K562 (cell line): Measurements from ENCODE around the gene CLEC2D. TPM values are rescaled to one million over a fixed set of nuclear protein-coding genes. Genes with fewer than 3 reads are reported as not detected.

ENCODE experiments used
- BRD4 ChIP-seq: fragments of 200-600 bp; sonication (generic); IDR thresholded peaks from 2 replicates; pipeline ENCODE4 v1.6.1; 2017; ENCODE audit warnings: inconsistent platforms
- CREM ChIP-seq: IDR thresholded peaks from 2 replicates; pipeline ENCODE4 v1.6.1; 2014; ENCODE audit warnings: antibody characterized with exemption, low read depth
- DNMT1 ChIP-seq: fragments of 450-650 bp; IDR thresholded peaks from 2 replicates; pipeline ENCODE4 v1.6.1; 2016; ENCODE audit warnings: antibody characterized with exemption, mild to moderate bottlenecking
- EWSR1 ChIP-seq: fragments of 450-650 bp; IDR thresholded peaks from 2 replicates; pipeline ENCODE4 v1.6.1; 2018; ENCODE audit warnings: borderline replicate concordance, mild to moderate bottlenecking, low read depth, moderate library complexity; ENCODE audit not compliant: partially characterized antibody
- GTF2F1 ChIP-seq: IDR thresholded peaks from 2 replicates; pipeline ENCODE4 v1.6.1; 2011; ENCODE audit warnings: low read depth, low read length, improper control_type of control experiment
- HDAC8 ChIP-seq: fragments of 450-650 bp; IDR thresholded peaks from 2 replicates; pipeline ENCODE4 v1.6.1; 2016; ENCODE audit warnings: mild to moderate bottlenecking, missing genetic modification characterization, moderate library complexity, missing compliant biosample characterization
- HSF4 ChIP-seq: fragments of 250-450 bp; sonication (Bioruptor Pico); IDR thresholded peaks from 2 replicates; pipeline ENCODE4 v2.1.2; 2022; ENCODE audit warnings: mild to moderate bottlenecking, moderate library complexity, borderline replicate concordance
- JUND ChIP-seq, 2 experiments: IDR thresholded peaks; 2 replicates in 1 of 2; 3 replicates in 1 of 2; pipeline ENCODE4 v1.6.1; 2011; ENCODE audit warnings: borderline replicate concordance in 2 of 2, low read depth in 2 of 2, low read length in 2 of 2, improper control_type of control experiment in 1 of 2, missing biosample characterization in 1 of 2, missing genetic modification characterization in 1 of 2, missing genetic modification reagents in 1 of 2
- NBN ChIP-seq: fragments of 450-650 bp; IDR thresholded peaks from 2 replicates; pipeline ENCODE4 v1.6.1; 2016; ENCODE audit warnings: low read depth, mild to moderate bottlenecking
- NFIX ChIP-seq: fragments of 250-450 bp; sonication (Bioruptor Pico); IDR thresholded peaks from 2 replicates; pipeline ENCODE4 v1.4.0; 2020; ENCODE audit warnings: low read depth, mild to moderate bottlenecking, moderate library complexity
- REST ChIP-seq, 2 experiments: fragments of 450-650 bp; formaldehyde crosslinking in 1 of 2; IDR thresholded peaks; 2 replicates each; pipeline versions ENCODE4 v1.4.0 to v1.6.1; 2014 to 2020; ENCODE audit warnings: mild to moderate bottlenecking in 2 of 2, borderline replicate concordance in 1 of 2, low read depth in 1 of 2
- SMARCC2 ChIP-seq: fragments of 450-650 bp; IDR thresholded peaks from 2 replicates; pipeline ENCODE4 v1.6.1; 2017; ENCODE audit warnings: antibody characterized with exemption, moderate library complexity, mild to moderate bottlenecking, low read depth
- SOX6 ChIP-seq: fragments of 450-650 bp; IDR thresholded peaks from 2 replicates; pipeline ENCODE4 v1.6.1; 2014; ENCODE audit warnings: mild to moderate bottlenecking
- TEAD4 ChIP-seq, 2 experiments: sonication (generic) in 1 of 2; formaldehyde crosslinking in 1 of 2; IDR thresholded peaks; 2 replicates each; pipeline versions ENCODE4 v1.6.1 to v1.8.0; 2012 to 2022; ENCODE audit warnings: borderline replicate concordance in 1 of 2, inconsistent platforms in 1 of 2, low read length in 1 of 2, mild to moderate bottlenecking in 1 of 2, missing genetic modification reagents in 1 of 2
- ZBTB17 ChIP-seq: fragments of 450-650 bp; formaldehyde crosslinking; IDR thresholded peaks from 2 replicates; pipeline ENCODE4 v1.4.0; 2020; ENCODE audit warnings: mild to moderate bottlenecking
- ZNF253 ChIP-seq: fragments of 250-450 bp; sonication (Bioruptor Pico); conservative IDR thresholded peaks from 2 replicates; pipeline ENCODE4 v1.6.1; 2021; ENCODE audit warnings: mild to moderate bottlenecking
- ZNF639 ChIP-seq, 2 experiments: fragments of 200-800 bp in 1 of 2; sonication (Bioruptor generic) in 1 of 2; sonication (generic) in 1 of 2; formaldehyde crosslinking in 1 of 2; IDR thresholded peaks in 1 of 2; conservative IDR thresholded peaks in 1 of 2; 2 replicates each; pipeline versions ENCODE4 v1.5.0 to v1.6.1; 2016 to 2020; ENCODE audit warnings: missing compliant biosample characterization in 1 of 2, missing genetic modification characterization in 1 of 2, missing genetic modification reagents in 1 of 2
- polyA plus RNA-seq, 8 experiments: library from polyadenylated mRNA; depleted of rRNA in 4 of 8; stranded (reverse) in 5 of 8; unstranded in 3 of 8; fragments of >200 nt; fragmentation: Nextera tagmentation in 2 of 8; fragmentation: Illumina TruSeq in 1 of 8; extraction: Ambion mirVana in 2 of 8; extraction: Trizol in 1 of 8; gene quantifications; 2 replicates each; pipeline versions ENCODE4 v1.2.1 to v1.2.3, GENCODE V29; 2011 to 2014; ENCODE audit warnings: inconsistent platforms in 1 of 8, missing spikeins in 1 of 8
- total RNA-seq, 7 experiments: library from RNA; depleted of rRNA in 6 of 7; stranded (reverse); fragments of >200 nt in 6 of 7; fragmentation: Illumina TruSeq in 2 of 7; extraction: Trizol in 2 of 7; gene quantifications; 2 replicates each; pipeline versions ENCODE4 v1.2.1 to v1.2.3, GENCODE V29; 2011 to 2021; ENCODE audit warnings: low replicate concordance in 1 of 7

Gene CLEC2D
- total and polyA plus RNA-seq, 9 of the 15 experiments (the other 6 are each of a cell fraction or from before 2014, with no cell fraction given) = 1.4 to 5.0 (median 2.2) TPM

GRCh38 chr12:9673404-9674225 lies 4.1 kb downstream of the CLEC2D start (continued):
- TF ChIP-seq REST (IDR thresholded peaks at IDR 0.05; ENCODE audit: borderline replicate concordance) = peak; percentile 84
- no peak for TF ChIP-seq REST (CRISPR knock-in tag; IDR thresholded peaks at IDR 0.05; ENCODE audit: low read depth)
- TF ChIP-seq BRD4 = no peak
- no peak for TF ChIP-seq NBN
- no peak for TF ChIP-seq HDAC8
- TF ChIP-seq JUND (IDR thresholded peaks at IDR 0.05; ENCODE audit: borderline replicate concordance, low read depth, low read length) = peak; percentile 71
- TF ChIP-seq JUND (tag; IDR thresholded peaks at IDR 0.05; ENCODE audit: borderline replicate concordance, low read depth, low read length) = peak; percentile 66; the same call in 2 of the 3 replicates
- TF ChIP-seq SMARCC2 = 0 out of 2 replicates have a peak, but pooled peaks have one; percentile 49
- TF ChIP-seq TEAD4 (IDR thresholded peaks at IDR 0.05; ENCODE audit: low read length) = peak; percentile 81
- TF ChIP-seq TEAD4 (CRISPR knock-in tag; IDR thresholded peaks at IDR 0.05; ENCODE audit: borderline replicate concordance) = no peak
- TF ChIP-seq DNMT1 = no peak
- no peak for TF ChIP-seq HSF4 (CRISPR knock-in tag)
- TF ChIP-seq EWSR1 = no peak
- no peak for TF ChIP-seq ZNF639 (CRISPR knock-in tag; conservative IDR thresholded peaks at IDR 0.05 in 1 of 2, IDR thresholded peaks at IDR 0.05 in 1 of 2)
- TF ChIP-seq SOX6 = no peak
- TF ChIP-seq ZBTB17 = 0 out of 2 replicates have a peak, but pooled peaks have one; percentile 24
- TF ChIP-seq CREM = no peak
- TF ChIP-seq NFIX = no peak
- no peak for TF ChIP-seq GTF2F1
- TF ChIP-seq ZNF253 (CRISPR knock-in tag) = no peak
